ENCODE measurements around the gene HTT. TPM values are rescaled to one million over a fixed set of nuclear protein-coding genes. Genes with fewer than 3 reads are reported as not detected.

The HTT gene
- total and polyA plus RNA-seq, 2 of the 13 experiments (the other 11 are each of a cell fraction or from before 2014, with no cell fraction given): 17.5 to 19.5 TPM

GRCh38 chr4:3106339-3107186, 32.1 kb downstream of the HTT start (continued):
- TF ChIP-seq, protein P1, sequence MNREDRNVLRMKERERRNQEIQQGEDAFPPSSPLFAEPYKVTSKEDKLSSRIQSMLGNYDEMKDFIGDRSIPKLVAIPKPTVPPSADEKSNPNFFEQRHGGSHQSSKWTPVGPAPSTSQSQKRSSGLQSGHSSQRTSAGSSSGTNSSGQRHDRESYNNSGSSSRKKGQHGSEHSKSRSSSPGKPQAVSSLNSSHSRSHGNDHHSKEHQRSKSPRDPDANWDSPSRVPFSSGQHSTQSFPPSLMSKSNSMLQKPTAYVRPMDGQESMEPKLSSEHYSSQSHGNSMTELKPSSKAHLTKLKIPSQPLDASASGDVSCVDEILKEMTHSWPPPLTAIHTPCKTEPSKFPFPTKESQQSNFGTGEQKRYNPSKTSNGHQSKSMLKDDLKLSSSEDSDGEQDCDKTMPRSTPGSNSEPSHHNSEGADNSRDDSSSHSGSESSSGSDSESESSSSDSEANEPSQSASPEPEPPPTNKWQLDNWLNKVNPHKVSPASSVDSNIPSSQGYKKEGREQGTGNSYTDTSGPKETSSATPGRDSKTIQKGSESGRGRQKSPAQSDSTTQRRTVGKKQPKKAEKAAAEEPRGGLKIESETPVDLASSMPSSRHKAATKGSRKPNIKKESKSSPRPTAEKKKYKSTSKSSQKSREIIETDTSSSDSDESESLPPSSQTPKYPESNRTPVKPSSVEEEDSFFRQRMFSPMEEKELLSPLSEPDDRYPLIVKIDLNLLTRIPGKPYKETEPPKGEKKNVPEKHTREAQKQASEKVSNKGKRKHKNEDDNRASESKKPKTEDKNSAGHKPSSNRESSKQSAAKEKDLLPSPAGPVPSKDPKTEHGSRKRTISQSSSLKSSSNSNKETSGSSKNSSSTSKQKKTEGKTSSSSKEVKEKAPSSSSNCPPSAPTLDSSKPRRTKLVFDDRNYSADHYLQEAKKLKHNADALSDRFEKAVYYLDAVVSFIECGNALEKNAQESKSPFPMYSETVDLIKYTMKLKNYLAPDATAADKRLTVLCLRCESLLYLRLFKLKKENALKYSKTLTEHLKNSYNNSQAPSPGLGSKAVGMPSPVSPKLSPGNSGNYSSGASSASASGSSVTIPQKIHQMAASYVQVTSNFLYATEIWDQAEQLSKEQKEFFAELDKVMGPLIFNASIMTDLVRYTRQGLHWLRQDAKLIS (CRISPR knock-in tag; IDR thresholded peaks at IDR 0.05): no peak
- no peak for TF ChIP-seq EZH2 (conservative IDR thresholded peaks at IDR 0.05; ENCODE audit: low read depth, low read length)
- TF ChIP-seq ELF4 (CRISPR knock-in tag; IDR thresholded peaks at IDR 0.05; ENCODE audit: borderline replicate concordance): no peak
- peak; percentile 50 for TF ChIP-seq ZNF687 (CRISPR knock-in tag; IDR thresholded peaks at IDR 0.05)
- no peak for TF ChIP-seq SP4 (CRISPR knock-in tag; IDR thresholded peaks at IDR 0.05)
- TF ChIP-seq FOXA3 (CRISPR knock-in tag; IDR thresholded peaks at IDR 0.05): peak; percentile 32; the same call in 1 of the 2 replicates
- no peak for TF ChIP-seq GLI4 (CRISPR knock-in tag; IDR thresholded peaks at IDR 0.05; ENCODE audit: borderline replicate concordance)
- no peak for TF ChIP-seq TSC22D2 (CRISPR knock-in tag; IDR thresholded peaks at IDR 0.05; ENCODE audit: borderline replicate concordance)
- no peak for TF ChIP-seq SP5 (CRISPR knock-in tag; IDR thresholded peaks at IDR 0.05; ENCODE audit: borderline replicate concordance, low read depth)
- TF ChIP-seq ZNF432 (CRISPR knock-in tag; IDR thresholded peaks at IDR 0.05; ENCODE audit: borderline replicate concordance): no peak
- no peak for TF ChIP-seq SNAI1 (CRISPR knock-in tag; IDR thresholded peaks at IDR 0.05; ENCODE audit: borderline replicate concordance)
- TF ChIP-seq ZFAT (CRISPR knock-in tag; conservative IDR thresholded peaks at IDR 0.05): no peak
- TF ChIP-seq HIVEP1 (CRISPR knock-in tag; IDR thresholded peaks at IDR 0.05): no peak
- TF ChIP-seq ZNF326 (CRISPR knock-in tag; IDR thresholded peaks at IDR 0.05; ENCODE audit: borderline replicate concordance): no peak
- 0 out of 2 replicates have a peak, but pooled peaks have one; percentile 23 for TF ChIP-seq RXRB (CRISPR knock-in tag; IDR thresholded peaks at IDR 0.05; ENCODE audit: borderline replicate concordance)
- TF ChIP-seq, protein P2, sequence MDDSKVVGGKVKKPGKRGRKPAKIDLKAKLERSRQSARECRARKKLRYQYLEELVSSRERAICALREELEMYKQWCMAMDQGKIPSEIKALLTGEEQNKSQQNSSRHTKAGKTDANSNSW (CRISPR knock-in tag; IDR thresholded peaks at IDR 0.05; ENCODE audit: borderline replicate concordance): no peak
- 0 out of 2 replicates have a peak, but pooled peaks have one; percentile 37 for TF ChIP-seq ZMYM4 (CRISPR knock-in tag; IDR thresholded peaks at IDR 0.05)
- TF ChIP-seq HNRNPK (IDR thresholded peaks at IDR 0.05; ENCODE audit: low read depth, low read length, poor library complexity, severe bottlenecking): no peak
- TF ChIP-seq ZNF580 (CRISPR knock-in tag; IDR thresholded peaks at IDR 0.05; ENCODE audit: borderline replicate concordance, low read depth): 0 out of 2 replicates have a peak, but pooled peaks have one; percentile 45
- TF ChIP-seq ISL2 (CRISPR knock-in tag; IDR thresholded peaks at IDR 0.05): no peak

All from HepG2 (cell line).